Lower lobe of right lung (tissue), 2 donors: ENCODE measurements around the gene SEMA3A. TPM values are rescaled to one million over a fixed set of nuclear protein-coding genes. Genes with fewer than 3 reads are reported as not detected.
A peak's percentile ranks its signal among the peaks of the same experiment; 100 is the strongest.

Experiments used
- ATAC-seq, 2 donors: fragments of 200-7000 bp; cut with Tn5 transposase; one replicate each; pipeline ENCODE4 v1.9.1; 2020 to 2022; ENCODE audit warnings: mild to moderate bottlenecking in 2 of 2, moderate library complexity in 2 of 2
- DNase-seq: peaks from one replicate; pipeline ENCODE4 v3.0.0-alpha.2; 2020
- H3K27ac ChIP-seq: fragments of 200-600 bp; one replicate; pipeline ENCODE4 v1.8.0; 2022
- H3K27me3 ChIP-seq: fragments of 200-600 bp; one replicate; pipeline ENCODE4 v1.8.0; 2022; ENCODE audit warnings: low read depth
- H3K36me3 ChIP-seq: fragments of 200-600 bp; one replicate; pipeline ENCODE4 v1.8.0; 2022; ENCODE audit warnings: mild to moderate bottlenecking
- H3K4me1 ChIP-seq: fragments of 200-600 bp; one replicate; pipeline ENCODE4 v1.8.0; 2022
- H3K4me3 ChIP-seq: fragments of 200-600 bp; one replicate; pipeline ENCODE4 v1.8.0; 2022; ENCODE audit warnings: mild to moderate bottlenecking
- H3K9me3 ChIP-seq: fragments of 200-600 bp; one replicate; pipeline ENCODE4 v1.8.0; 2022
- intact Hi-C: fragments of 100-400 bp; cut with DNase I; formaldehyde crosslinking; loops from one replicate; pipeline ENCODE4 v1.11.0; 2022
- total RNA-seq: library from RNA; stranded (reverse); fragmentation: NEBNext Ultra II Directional; extraction: Animal tissue kit (Norgen Biotek cat#: 25700); gene quantifications from one replicate; pipeline ENCODE4 v1.2.1, GENCODE V29; 2021
- TF ChIP-seq, protein P1 (sequence below): fragments of 200-600 bp; IDR thresholded peaks from one replicate; pipeline ENCODE4 v1.8.0; 2022; ENCODE audit warnings: antibody characterized with exemption, mild to moderate bottlenecking
- donor health status: DM: no; HTN: yes; CAD: no; lungs with severe emphysema.

The SEMA3A gene
- total RNA-seq, 1 donor from 2014 or later, result 9.7 TPM

DNA sequence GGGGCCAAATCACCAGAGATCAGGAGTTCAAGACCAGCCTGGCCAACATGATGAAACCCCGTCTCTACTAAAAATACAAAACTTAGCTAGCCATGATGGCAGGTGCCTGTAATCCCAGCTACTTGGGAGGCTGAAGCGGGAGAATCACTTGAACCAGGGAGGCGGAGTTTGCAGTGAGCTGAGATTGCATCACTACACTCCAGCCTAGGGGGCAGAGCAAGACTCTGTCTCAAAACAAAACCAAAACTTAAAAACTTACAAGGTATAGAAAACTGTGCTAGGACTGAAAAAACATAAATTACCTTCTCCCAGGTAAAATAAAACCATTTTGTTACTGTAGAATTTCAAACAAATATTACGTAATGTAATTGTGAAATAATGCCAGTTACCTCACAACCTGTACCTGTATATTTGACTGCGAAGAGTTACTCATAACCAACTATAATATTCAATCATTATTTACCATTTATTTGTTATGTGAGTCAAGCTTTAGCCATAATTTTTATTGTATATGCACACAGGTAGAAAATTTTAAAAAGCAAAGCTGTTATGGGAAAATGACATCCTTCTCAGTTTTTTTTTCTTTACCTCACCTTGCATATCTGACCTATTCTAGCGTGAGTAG, 180.9 kb downstream of the SEMA3A start:
- H3K4me1 ChIP-seq, result no peaks in the 10 kb centered on the region
- H3K4me3 ChIP-seq, result no peak overlapping the region
- DNase-seq, result peak; percentile 39
- H3K27me3 ChIP-seq, result no peaks in the 10 kb centered on the region
- ATAC-seq, result peak in 1 of 2 donors; percentile 73
- intact Hi-C loops, result no loop called here
- H3K9me3 ChIP-seq, result no peaks in the 10 kb centered on the region
- H3K27ac ChIP-seq, result no peak overlapping the region
- TF ChIP-seq, protein P1, sequence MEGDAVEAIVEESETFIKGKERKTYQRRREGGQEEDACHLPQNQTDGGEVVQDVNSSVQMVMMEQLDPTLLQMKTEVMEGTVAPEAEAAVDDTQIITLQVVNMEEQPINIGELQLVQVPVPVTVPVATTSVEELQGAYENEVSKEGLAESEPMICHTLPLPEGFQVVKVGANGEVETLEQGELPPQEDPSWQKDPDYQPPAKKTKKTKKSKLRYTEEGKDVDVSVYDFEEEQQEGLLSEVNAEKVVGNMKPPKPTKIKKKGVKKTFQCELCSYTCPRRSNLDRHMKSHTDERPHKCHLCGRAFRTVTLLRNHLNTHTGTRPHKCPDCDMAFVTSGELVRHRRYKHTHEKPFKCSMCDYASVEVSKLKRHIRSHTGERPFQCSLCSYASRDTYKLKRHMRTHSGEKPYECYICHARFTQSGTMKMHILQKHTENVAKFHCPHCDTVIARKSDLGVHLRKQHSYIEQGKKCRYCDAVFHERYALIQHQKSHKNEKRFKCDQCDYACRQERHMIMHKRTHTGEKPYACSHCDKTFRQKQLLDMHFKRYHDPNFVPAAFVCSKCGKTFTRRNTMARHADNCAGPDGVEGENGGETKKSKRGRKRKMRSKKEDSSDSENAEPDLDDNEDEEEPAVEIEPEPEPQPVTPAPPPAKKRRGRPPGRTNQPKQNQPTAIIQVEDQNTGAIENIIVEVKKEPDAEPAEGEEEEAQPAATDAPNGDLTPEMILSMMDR, result no peak
- H3K36me3 ChIP-seq, result no peaks in the 10 kb centered on the region

DNA sequence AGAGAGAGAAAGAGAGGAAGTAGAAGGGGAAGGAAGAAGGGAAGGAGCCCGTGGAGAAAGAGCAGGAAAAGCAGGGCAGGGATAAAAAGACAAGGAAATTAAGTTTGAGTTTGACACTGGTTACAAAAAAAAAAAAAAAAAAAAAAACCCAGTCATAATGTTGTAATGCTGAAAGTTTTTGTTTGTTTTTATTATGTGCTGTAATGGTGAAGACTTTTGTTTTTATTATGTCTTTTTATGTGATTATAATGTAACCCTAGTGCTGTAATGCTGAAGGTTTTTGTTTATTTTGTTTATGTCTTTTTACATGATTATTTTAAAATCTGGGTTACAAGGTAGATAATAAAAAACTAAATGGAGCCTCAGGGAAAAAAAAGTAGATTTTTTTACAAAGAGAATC, 184.8 kb downstream of the SEMA3A start:
- H3K9me3 ChIP-seq, result no peaks in the 10 kb centered on the region
- H3K4me3 ChIP-seq, result no peak overlapping the region
- H3K36me3 ChIP-seq, result no peaks in the 10 kb centered on the region
- intact Hi-C loops, result no loop called here
- no peak for DNase-seq
- H3K27ac ChIP-seq, result no peak overlapping the region
- TF ChIP-seq, protein P1, result no peak
- H3K4me1 ChIP-seq, result no peaks in the 10 kb centered on the region
- no peaks in the 10 kb centered on the region for H3K27me3 ChIP-seq
- no peak for ATAC-seq

DNA sequence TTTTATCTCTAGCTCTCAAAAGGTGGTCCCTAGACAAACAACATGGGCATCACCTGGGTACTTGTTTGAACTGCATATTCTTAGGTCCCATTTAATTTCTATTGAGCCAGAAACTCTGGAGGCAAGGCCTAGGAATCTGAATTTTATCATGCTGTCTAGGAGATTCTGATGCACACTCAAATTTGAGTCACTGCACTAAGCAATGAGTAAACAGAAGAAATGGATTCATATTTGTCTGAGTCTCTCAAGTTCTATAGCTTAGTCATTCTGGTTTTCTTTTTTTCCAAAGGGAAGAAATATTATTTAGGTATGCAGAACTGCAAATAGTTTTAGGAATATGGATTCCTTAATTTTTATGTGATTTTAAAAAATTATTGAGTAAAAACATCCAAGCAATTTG, 185.5 kb downstream of the SEMA3A start:
- Histone ChIP-seq H3K4me1 (no peaks in the 10 kb centered on the region), H3K36me3 (no peaks in the 10 kb centered on the region), H3K4me3 (no peak overlapping the region), H3K27me3 (no peaks in the 10 kb centered on the region), H3K27ac (no peak overlapping the region), H3K9me3 (no peaks in the 10 kb centered on the region)
- intact Hi-C loops, result no loop called here
- no peak for ATAC-seq
- TF ChIP-seq, protein P1, result no peak
- DNase-seq, result no peak

DNA sequence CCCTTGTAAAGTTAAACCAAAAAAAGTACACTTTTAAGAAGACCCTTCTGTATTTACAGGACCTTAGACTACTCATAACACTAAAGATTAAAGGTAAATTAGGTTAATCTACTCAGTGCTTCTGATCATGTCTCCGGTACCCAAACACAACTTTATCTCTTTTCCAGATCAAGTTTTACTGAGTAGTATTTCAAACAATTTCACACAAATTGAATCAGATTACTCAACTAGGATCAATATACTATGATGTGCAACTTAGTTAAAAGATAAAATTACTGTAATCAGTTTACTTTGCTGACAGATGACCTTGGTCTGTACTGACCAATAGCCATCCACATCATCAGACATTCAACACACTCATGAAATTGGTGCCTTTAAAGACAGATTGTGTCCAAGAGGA, 191.4 kb downstream of the SEMA3A start:
- Histone ChIP-seq H3K27me3 (no peaks in the 10 kb centered on the region), H3K36me3 (no peaks in the 10 kb centered on the region), H3K27ac (no peak overlapping the region), H3K4me3 (no peak overlapping the region), H3K9me3 (no peaks in the 10 kb centered on the region), H3K4me1 (no peaks in the 10 kb centered on the region)
- ATAC-seq (no peak), DNase-seq (no peak)
- TF ChIP-seq, protein P1, result no peak
- intact Hi-C loops, result no loop called here

DNA sequence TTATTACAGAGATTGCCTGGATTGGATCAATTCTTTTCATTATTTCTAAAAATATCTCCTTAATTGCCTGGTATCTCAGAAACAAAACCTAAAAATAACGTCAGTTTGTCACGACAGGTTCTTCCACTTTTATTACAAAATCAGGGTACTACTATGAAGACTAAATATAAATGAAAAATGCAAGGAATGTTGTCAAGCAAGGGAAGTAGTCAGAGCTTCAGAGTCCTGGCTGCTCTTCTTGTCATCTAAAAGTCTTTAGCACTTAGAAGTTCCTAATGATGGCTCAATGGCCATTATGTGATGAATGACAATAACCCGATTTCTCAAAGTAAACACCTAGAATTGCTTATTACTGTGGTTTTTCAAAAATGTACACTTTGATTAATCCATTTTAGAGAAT, 192.2 kb downstream of the SEMA3A start:
- H3K27me3 ChIP-seq, result no peaks in the 10 kb centered on the region
- no peaks in the 10 kb centered on the region for H3K4me1 ChIP-seq
- no peaks in the 10 kb centered on the region for H3K9me3 ChIP-seq
- no peak overlapping the region for H3K4me3 ChIP-seq
- H3K27ac ChIP-seq, result no peak overlapping the region
- ATAC-seq (no peak), DNase-seq (no peak)
- TF ChIP-seq, protein P1, result no peak
- H3K36me3 ChIP-seq, result no peaks in the 10 kb centered on the region
- intact Hi-C loops, result no loop called here

DNA sequence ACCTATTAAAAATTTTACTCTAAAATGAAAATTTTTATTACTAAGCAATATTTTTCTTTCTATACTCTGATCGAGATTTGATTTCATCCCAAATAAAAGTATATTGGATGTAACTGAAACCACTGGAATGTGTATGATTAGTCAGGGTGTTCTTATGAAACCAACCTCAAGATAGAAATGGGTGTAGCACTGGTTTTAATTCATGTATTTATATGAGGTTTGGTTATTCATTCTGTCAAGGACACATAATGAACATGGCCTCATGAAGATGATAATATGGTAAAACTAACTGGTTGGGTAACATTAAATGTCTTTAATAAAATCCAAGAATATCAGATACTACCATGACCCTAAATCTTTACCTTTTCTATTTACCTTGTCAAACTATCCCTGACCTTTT, 197.7 kb downstream of the SEMA3A start:
- ATAC-seq, result no peak
- H3K27ac ChIP-seq, result no peak overlapping the region
- H3K4me3 ChIP-seq, result no peak overlapping the region
- no peaks in the 10 kb centered on the region for H3K9me3 ChIP-seq
- no peak for DNase-seq
- no peaks in the 10 kb centered on the region for H3K27me3 ChIP-seq
- intact Hi-C loops, result no loop called here
- H3K4me1 ChIP-seq, result no peaks in the 10 kb centered on the region
- no peaks in the 10 kb centered on the region for H3K36me3 ChIP-seq
- TF ChIP-seq, protein P1, result no peak
